Rectal smooth muscle tissue (tissue), 1 donor: ENCODE measurements around the gene RNASE11.

Experiments
- H3K27ac ChIP-seq: one replicate; pipeline ENCODE4 v1.7.0; 2013; ENCODE audit warnings: low read depth, low read length, inconsistent platforms
- H3K27me3 ChIP-seq: one replicate; pipeline ENCODE4 v1.7.0; 2013; ENCODE audit warnings: low read length; ENCODE audit not compliant: control insufficient read depth, insufficient read depth
- H3K36me3 ChIP-seq: one replicate; pipeline ENCODE4 v1.7.0; 2013; ENCODE audit warnings: low read length; ENCODE audit not compliant: control insufficient read depth, insufficient read depth
- H3K4me1 ChIP-seq: one replicate; pipeline ENCODE4 v1.7.0; 2013; ENCODE audit warnings: low read length; ENCODE audit not compliant: control insufficient read depth, insufficient read depth
- H3K4me3 ChIP-seq: one replicate; pipeline ENCODE4 v1.7.0; 2013; ENCODE audit warnings: low read length
- H3K9ac ChIP-seq: one replicate; pipeline ENCODE4 v1.7.0; 2013; ENCODE audit warnings: low read length

Gene RNASE11

DNA sequence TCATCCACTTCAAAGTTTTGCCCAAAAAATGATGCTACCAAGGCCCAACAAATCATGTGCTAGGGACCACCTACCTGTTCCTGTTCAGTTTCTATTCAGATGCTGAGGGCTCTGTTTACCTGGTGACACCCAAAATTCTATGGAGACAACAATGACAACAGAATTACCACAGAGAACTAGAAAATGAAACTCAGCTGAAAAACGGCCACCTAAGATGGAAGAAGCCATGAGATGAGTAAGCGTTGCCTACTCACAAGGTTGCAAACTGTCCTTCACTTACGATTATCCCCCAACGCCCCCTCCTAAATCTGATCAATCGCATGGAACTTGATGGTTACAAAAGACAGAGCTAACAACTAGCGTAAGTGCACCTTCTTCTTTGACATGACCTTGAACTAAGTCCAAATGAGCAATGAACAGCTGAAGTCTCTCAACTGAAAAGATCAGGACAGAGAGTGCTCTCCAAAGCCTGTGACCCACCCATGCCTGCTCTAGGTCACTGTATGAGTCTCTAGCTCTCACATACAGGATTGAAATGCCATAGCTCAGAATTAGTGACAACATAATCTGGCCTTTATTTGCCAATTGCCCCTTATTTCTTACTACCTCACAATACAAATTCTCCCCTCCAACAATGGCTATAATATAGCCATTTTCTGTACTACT is at the start of gene RNASE11:
RNASE11 (minus strand) TSS at position 513 of the 666 bp plus-strand sequence.
- H3K36me3 ChIP-seq: no peaks in the 10 kb centered on the region
- H3K27ac ChIP-seq: no peak within 1 kb of the TSS
- H3K4me3 ChIP-seq: no peak within 1 kb of the TSS
- no peaks in the 10 kb centered on the region for H3K4me1 ChIP-seq
- peaks cover 3% of the 10 kb centered on the region for H3K27me3 ChIP-seq
- H3K9ac ChIP-seq: no peak within 1 kb of the TSS

DNA sequence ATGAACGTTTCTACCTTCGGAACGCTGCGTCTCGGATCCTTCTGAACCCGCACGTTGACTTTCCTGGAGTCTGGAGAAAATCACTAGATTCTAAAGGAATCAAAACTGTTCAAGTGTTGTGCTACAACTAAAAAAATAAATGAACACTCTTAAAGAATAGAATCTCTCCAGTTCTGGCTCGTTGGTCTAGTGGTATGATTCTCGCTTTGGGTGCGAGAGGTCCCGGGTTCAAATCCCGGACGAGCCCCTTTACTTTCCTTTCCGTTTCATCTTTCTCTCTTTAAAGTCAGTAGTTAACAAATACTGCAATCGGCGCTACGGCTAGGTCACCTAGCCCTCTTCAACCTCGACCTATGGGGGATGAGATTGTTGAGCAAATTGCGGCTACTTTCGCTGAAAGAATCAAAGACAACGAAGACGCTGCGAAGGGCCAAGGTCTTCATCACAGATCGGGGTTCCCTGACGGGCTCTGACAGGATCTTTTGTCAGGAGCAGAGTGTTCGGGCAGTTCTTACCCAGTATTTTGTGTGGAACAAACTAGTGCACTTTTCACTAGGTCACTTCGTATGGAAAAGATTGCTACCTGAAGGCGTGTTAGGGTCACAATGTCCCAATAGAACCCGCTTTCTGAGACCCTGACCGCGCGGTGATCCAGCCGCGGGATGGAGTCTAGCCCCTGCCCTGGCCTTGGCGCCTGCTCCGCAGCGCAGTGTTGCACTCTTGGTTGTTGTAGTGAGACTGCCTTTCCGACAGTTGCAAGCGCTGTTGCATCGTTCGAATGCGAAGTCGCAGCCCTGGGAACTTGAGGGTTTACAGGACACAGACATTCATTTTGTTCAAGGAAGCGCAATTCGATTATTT is 45.3 kb upstream of the RNASE11 start:
- H3K4me1 ChIP-seq: no peaks in the 10 kb centered on the region
- H3K9ac ChIP-seq: no peak overlapping the region
- peak overlapping the region; percentile 60 for H3K4me3 ChIP-seq
- no peak overlapping the region for H3K27ac ChIP-seq
- no peaks in the 10 kb centered on the region for H3K36me3 ChIP-seq
- peaks cover 4% of the 10 kb centered on the region for H3K27me3 ChIP-seq

DNA sequence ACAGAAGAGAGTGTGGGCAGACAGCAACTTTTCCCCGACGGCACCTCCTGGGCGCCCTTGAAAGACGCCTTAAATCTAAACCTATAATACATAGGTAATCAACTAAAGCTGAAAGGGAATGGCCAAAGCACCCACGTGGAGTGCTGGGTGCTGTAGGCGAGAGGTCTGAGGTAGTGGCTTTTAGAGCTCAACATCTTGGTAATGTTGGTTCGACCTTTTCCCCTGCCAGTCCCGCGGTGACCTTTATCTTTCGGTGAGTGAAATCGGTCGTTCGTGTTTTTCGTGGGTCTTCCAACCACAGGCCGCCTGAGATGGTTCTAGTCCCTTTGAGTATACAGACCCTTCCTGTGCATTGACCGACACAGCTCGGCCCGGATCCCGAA is 44.6 kb upstream of the RNASE11 start:
- Histone ChIP-seq H3K27me3 (peaks cover 4% of the 10 kb centered on the region), H3K9ac (no peak overlapping the region), H3K27ac (no peak overlapping the region)

DNA sequence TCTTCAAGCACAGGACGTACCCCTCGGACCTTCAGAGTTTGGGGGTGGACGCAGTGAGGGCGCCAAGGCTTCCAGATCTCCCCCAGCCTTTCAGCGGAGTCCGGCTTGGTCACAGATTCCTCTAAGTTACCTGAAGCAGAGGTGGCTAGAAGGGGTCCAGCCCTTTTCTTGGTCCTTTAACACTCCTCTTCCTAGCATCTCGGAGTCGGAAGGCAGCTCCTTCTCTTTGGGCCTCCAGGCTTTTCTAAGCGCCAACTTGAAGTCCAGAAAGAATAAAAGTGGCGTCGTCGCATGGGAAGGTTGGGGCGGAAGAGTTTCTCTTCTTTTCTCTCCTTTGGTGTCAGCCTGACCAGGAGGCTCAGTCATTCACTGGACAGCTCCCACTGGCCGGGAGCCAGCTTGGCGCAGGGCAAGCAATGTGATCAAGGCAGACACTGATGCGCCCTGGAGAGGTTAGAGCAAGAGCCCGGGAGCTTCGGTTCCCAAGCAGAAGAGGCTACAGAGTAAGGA is 44.1 kb upstream of the RNASE11 start:
- H3K36me3 ChIP-seq: no peaks in the 10 kb centered on the region
- peaks cover 4% of the 10 kb centered on the region for H3K27me3 ChIP-seq
- peak overlapping the region; percentile 58 for H3K4me3 ChIP-seq
- no peaks in the 10 kb centered on the region for H3K4me1 ChIP-seq
- no peak overlapping the region for H3K9ac ChIP-seq
- no peak overlapping the region for H3K27ac ChIP-seq

More for the DNA sequence above, 44.6 kb upstream of the RNASE11 start:
- Histone ChIP-seq H3K4me3 (peak overlapping the region; percentile 58), H3K4me1 (no peaks in the 10 kb centered on the region), H3K36me3 (no peaks in the 10 kb centered on the region)

DNA sequence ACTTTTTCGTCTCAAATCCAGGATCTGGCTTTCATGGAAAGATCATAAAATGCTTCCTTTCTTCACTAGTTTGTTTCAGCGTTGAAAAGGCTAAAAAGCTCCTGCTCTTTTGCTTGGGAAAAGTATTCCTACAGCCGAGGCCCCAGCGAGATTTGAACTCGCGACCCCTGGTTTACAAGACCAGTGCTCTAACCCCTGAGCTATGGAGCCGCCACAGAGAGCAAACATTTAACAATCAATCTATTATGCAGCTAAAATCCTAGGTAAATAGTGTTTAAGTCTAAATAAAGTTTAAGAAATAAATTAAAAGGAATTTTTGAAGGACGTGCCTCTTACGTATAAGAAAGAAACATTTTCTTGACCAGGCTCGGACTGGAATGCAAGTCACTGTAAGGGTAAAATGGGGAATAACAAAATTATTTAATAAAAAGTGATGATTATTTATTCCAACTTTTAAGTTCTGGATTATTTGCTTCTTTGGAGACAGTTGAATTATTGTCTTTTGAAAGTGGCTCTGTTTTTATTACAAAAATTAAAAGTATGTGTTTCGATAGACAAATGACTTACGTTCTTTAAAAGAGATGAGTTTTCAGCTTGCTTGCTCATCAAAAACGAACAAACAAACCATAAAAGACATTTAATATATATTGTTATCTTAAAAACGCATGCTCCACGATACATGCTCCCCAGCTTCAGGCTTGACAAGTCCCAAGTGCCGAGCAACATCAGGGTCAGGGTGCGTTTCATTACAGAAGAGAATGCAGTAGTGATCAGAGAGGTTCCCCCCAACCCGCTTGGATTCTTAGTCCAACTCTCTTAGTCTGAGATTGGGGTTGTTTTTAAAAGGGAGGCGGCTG is 43.5 kb upstream of the RNASE11 start:
- H3K4me3 ChIP-seq: peak overlapping the region; percentile 58
- H3K27ac ChIP-seq: no peak overlapping the region

DNA sequence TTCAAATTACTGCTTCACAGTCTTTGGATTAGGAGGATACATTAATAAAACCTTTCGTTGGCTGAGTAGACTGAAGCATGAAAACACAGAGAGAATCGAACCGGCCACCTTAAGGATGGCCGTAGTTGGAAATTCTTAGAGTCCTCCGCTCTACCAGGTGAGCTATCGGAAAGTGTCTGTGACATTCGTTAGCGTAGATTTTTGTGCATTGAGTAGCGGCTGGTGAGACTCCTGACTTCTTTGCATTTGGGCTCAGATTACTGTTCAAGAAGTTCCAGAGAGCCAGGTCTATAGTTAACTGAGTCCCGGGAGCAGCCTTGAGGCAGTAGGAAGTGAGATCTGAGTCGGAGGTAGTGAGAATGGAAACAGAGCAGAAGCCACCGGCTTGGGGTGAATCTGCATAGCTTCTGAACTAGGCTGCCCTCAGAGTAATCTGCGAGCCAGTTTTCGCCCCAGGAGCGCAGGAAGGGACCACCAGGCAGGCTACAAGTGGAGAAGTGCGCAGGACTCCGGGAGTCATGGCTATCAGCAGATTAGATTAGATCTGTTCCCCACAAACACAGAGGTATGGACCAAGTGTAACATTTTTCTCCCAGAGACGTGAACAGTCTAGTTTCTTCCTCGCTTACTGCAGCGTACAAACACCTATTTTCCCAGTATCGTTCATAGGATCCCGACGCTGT is 42.7 kb upstream of the RNASE11 start:
- H3K27me3 ChIP-seq: peaks cover 4% of the 10 kb centered on the region
- no peak overlapping the region for H3K9ac ChIP-seq
- no peak overlapping the region for H3K27ac ChIP-seq
- peak overlapping the region; percentile 58 for H3K4me3 ChIP-seq
- H3K4me1 ChIP-seq: no peaks in the 10 kb centered on the region
- no peaks in the 10 kb centered on the region for H3K36me3 ChIP-seq

More for the DNA sequence above, 43.5 kb upstream of the RNASE11 start:
- Histone ChIP-seq H3K4me1 (no peaks in the 10 kb centered on the region), H3K27me3 (peaks cover 4% of the 10 kb centered on the region), H3K9ac (no peak overlapping the region), H3K36me3 (no peaks in the 10 kb centered on the region)

DNA sequence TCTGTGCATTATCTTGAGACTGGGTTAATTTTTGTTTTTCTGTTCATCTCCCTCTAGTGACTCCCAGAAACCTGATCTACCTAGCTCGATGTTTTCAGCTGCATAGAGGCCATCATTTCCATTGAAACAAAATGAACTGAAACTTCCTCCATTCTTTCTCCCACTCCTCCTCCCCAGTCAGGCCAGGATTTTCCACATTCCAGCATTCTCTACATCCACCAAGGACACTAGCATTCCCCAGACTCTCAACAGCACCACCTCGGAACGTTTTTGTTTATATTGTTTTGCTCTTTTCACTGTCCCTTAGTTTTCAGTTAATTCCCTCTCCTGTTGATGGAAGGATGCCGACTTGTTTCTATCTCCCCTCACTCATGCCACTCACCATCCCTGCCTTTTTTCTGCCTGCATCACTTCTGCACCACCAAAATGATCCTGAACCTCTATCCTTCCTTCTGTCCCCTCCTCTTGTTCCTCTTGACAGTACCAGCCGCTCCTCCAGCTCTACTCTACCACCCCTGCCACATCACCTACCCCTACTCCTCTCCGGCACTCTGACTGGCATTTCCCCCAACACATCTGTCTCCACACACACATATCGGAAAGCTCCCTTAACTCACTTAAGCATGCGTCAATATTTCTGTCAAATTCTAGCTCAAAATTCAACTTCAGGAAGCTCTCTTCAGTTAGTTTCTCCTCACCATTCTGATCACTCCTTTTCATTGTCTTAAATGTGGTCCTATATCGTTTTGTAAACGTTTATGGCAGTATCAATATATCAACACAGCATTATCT is 40.5 kb upstream of the RNASE11 start:
- Histone ChIP-seq H3K4me3 (no peak overlapping the region), H3K9ac (no peak overlapping the region), H3K36me3 (no peaks in the 10 kb centered on the region), H3K27ac (no peak overlapping the region), H3K4me1 (no peaks in the 10 kb centered on the region), H3K27me3 (peaks cover 4% of the 10 kb centered on the region)

DNA sequence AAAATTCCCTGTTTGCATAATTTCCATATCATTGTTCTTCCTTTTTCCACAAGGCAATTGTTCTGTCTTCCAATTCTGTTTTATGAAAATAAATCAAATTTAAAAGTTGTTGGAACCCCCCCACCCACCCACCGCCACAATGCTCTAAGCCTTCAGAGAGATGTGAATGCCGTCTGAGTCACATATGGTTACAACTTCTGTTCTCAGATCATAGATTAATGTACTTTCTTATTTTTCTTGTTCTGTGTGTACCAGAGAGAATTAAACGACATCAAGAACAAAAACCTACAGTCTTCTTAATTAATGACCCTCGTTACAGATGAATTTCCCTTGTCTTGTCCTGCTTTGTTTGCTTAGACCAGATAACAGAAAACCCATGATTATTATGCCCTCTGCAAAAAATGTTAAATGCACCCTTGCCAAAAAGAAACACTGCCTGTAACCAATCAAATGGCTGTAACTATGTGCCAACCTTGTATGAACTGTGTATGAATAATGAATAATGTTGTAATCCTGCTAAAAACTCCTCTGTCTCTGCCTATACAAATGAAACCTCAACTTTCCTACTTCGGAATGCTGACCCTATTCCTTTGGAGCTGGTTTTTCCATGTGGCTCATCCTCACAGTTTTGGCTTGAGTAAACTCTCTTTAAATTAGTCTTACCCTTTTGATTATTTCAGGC is 39.7 kb upstream of the RNASE11 start:
- Histone ChIP-seq H3K4me3 (no peak overlapping the region), H3K4me1 (no peaks in the 10 kb centered on the region), H3K36me3 (no peaks in the 10 kb centered on the region), H3K9ac (no peak overlapping the region), H3K27ac (no peak overlapping the region), H3K27me3 (no peaks in the 10 kb centered on the region)

DNA sequence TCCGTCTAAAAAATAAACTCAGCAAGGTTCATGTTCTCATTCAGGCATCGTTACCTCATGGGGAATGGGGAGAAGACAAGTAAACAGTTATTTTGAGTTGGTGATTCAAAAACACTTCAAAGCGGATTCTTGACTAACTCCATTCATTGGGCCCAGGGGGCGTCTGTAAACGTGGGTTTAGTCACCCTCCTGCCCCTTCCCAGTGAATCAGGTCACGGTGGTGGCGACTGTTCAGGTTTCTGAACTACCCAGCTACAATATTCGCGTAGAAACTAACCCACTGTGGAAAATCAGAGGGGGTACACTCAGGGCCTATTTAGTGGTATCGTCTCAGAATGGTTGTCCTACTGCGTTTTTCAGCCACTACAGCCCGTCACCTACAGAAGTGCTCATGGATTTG is 38.5 kb upstream of the RNASE11 start:
- Histone ChIP-seq H3K27ac (no peak overlapping the region), H3K4me3 (no peak overlapping the region), H3K9ac (no peak overlapping the region)

DNA sequence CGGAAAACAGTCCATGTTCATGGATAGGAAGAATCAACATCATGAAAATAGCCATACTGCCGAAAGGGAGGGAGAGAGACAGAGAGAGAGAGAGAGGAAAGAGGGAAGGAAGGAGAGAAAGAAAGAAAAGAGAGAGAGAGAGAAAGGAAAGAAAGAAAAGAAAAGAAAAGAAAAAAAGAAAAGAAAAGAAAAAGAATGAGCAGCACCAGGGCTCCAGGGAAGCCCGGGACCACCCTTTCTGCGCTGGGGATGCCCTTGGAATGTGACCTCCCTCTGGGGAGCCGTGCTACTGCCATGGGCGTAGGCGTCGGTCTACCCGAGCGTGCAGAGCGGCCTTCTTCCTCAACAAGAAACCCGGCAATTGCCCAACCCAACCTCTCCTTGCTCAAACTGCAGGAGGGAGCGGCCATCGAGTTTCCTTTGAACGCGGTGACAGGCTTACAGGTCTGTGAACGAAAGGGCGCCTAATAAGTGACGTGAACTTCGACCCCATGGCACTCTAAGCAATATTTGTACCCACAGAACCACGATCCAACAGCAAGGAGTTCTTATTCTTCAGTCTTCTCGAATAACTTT is 36.8 kb upstream of the RNASE11 start:
- Histone ChIP-seq H3K9ac (no peak overlapping the region), H3K27me3 (no peaks in the 10 kb centered on the region), H3K4me1 (no peaks in the 10 kb centered on the region), H3K4me3 (peak overlapping the region; percentile 44), H3K36me3 (no peaks in the 10 kb centered on the region), H3K27ac (no peak overlapping the region)

More for the DNA sequence above, 38.5 kb upstream of the RNASE11 start:
- H3K4me1 ChIP-seq: no peaks in the 10 kb centered on the region
- no peaks in the 10 kb centered on the region for H3K36me3 ChIP-seq
- no peaks in the 10 kb centered on the region for H3K27me3 ChIP-seq
